Neural cell (in vitro differentiated cells): ENCODE data around the gene IKBKG. TPM values are rescaled to one million over a fixed set of nuclear protein-coding genes. Genes with fewer than 3 reads are reported as not detected.
"Not testable (repeated sequence)": the region's sequence is repeated elsewhere in the genome, so short reads cannot be mapped to it uniquely, and the experiment has no call there.

Experiments used
- H2AFZ ChIP-seq: fragments of 200-600, 300-800 bp; sonication (generic), shearing (Covaris generic); 2 replicates; pipeline ENCODE4 v1.6.0; 2014; ENCODE audit warnings: low read depth, mild to moderate bottlenecking, antibody characterized with exemption, low read length, moderate library complexity
- H3F3A ChIP-seq: fragments of 200-600 bp; shearing (Covaris generic); 2 replicates; pipeline ENCODE4 v1.6.1; 2016; ENCODE audit warnings: mild to moderate bottlenecking, moderate library complexity, mixed read lengths, antibody characterized with exemption, low read length; ENCODE audit not compliant: insufficient read depth, poor library complexity, severe bottlenecking
- H3K27ac ChIP-seq: fragments of 200-600, 300-800 bp; sonication (generic), shearing (Covaris generic); 2 replicates; pipeline ENCODE4 v1.5.1; 2014; ENCODE audit warnings: mild to moderate bottlenecking, low read length, moderate library complexity
- H3K27me3 ChIP-seq: fragments of 300-800, 200-600 bp; sonication (generic), shearing (Covaris generic); 2 replicates; pipeline ENCODE4 v1.6.0; 2014; ENCODE audit warnings: mild to moderate bottlenecking, low read depth, low read length, moderate library complexity; ENCODE audit not compliant: insufficient read depth
- H3K36me3 ChIP-seq: fragments of 300-800, 200-600 bp; sonication (generic), shearing (Covaris generic); 2 replicates; pipeline ENCODE4 v1.5.1; 2014; ENCODE audit warnings: mild to moderate bottlenecking, antibody characterized with exemption, low read length, moderate library complexity; ENCODE audit not compliant: insufficient read depth
- H3K4me2 ChIP-seq: fragments of 300-800, 200-600 bp; sonication (generic), shearing (Covaris generic); 2 replicates; pipeline ENCODE4 v1.6.0; 2014; ENCODE audit warnings: mild to moderate bottlenecking, low read length
- H3K4me3 ChIP-seq: fragments of 300-800, 200-600 bp; sonication (generic), shearing (Covaris generic); 2 replicates; pipeline ENCODE4 v1.5.1; 2014; ENCODE audit warnings: mild to moderate bottlenecking, low read length, moderate library complexity
- H3K79me2 ChIP-seq: fragments of 200-600 bp; shearing (Covaris generic); replicated peaks from 2 replicates; pipeline ENCODE4 v1.6.0; 2014; ENCODE audit warnings: mild to moderate bottlenecking, low read length, moderate library complexity; ENCODE audit not compliant: insufficient read depth
- H3K9ac ChIP-seq: fragments of 300-800, 200-600 bp; sonication (generic), shearing (Covaris generic); 2 replicates; pipeline ENCODE4 v1.6.1; 2016; ENCODE audit warnings: mild to moderate bottlenecking, low read length, mixed read lengths
- H3K9me2 ChIP-seq: fragments of 200-600 bp; shearing (Covaris generic); 2 replicates; pipeline ENCODE4 v1.6.1; 2016; ENCODE audit warnings: mild to moderate bottlenecking, low read length, mixed read lengths; ENCODE audit not compliant: insufficient read depth
- H3K9me3 ChIP-seq: fragments of 200-600, 300-800 bp; sonication (generic), shearing (Covaris generic); 2 replicates; pipeline ENCODE4 v1.6.1; 2016; ENCODE audit warnings: mild to moderate bottlenecking, mixed run types, low read length, moderate library complexity, mixed read lengths
- H4K20me1 ChIP-seq: fragments of 200-600 bp; shearing (Covaris generic); 2 replicates; pipeline ENCODE4 v1.6.1; 2016; ENCODE audit warnings: mild to moderate bottlenecking, mixed run types; ENCODE audit not compliant: insufficient read depth
- EP300 ChIP-seq: fragments of 450-650 bp; conservative IDR thresholded peaks from 2 replicates; pipeline ENCODE4 v1.6.1; 2014; ENCODE audit warnings: antibody characterized with exemption, mild to moderate bottlenecking, moderate library complexity; ENCODE audit not compliant: poor library complexity, severe bottlenecking
- EZH2 ChIP-seq: fragments of 200-600, 300-800 bp; shearing (Covaris generic), sonication (generic); IDR thresholded peaks from 2 replicates; pipeline ENCODE4 v1.6.1; 2014; ENCODE audit warnings: antibody characterized with exemption, low read length, borderline replicate concordance, mild to moderate bottlenecking; ENCODE audit not compliant: insufficient read depth, poor library complexity, severe bottlenecking
- MXI1 ChIP-seq: fragments of 450-650 bp; conservative IDR thresholded peaks from 2 replicates; pipeline ENCODE4 v1.6.1; 2014; ENCODE audit warnings: antibody characterized with exemption, mild to moderate bottlenecking; ENCODE audit not compliant: poor library complexity, severe bottlenecking
- POLR2AphosphoS5 ChIP-seq: IDR thresholded peaks from 2 replicates; pipeline ENCODE4 v1.6.1; 2012
- RAD21 ChIP-seq: fragments of 450-650 bp; conservative IDR thresholded peaks from 2 replicates; pipeline ENCODE4 v1.6.1; 2014; ENCODE audit warnings: antibody characterized with exemption, mild to moderate bottlenecking, moderate library complexity
- SMC3 ChIP-seq: fragments of 450-650 bp; conservative IDR thresholded peaks from 2 replicates; pipeline ENCODE4 v1.6.1; 2014; ENCODE audit warnings: antibody characterized with exemption, mild to moderate bottlenecking, moderate library complexity; ENCODE audit not compliant: poor library complexity
- TAF1 ChIP-seq: IDR thresholded peaks from 2 replicates; pipeline ENCODE4 v1.6.1; 2012; ENCODE audit warnings: low read depth
- polyA plus RNA-seq: library from polyadenylated mRNA; depleted of rRNA; stranded (reverse); fragments of >200 nt; gene quantifications from 2 replicates; pipeline ENCODE4 v1.2.3, GENCODE V29; 2014
- TF ChIP-seq, protein P1 (sequence below): fragments of 450-650 bp; IDR thresholded peaks from 2 replicates; pipeline ENCODE4 v1.5.1; 2014; ENCODE audit warnings: antibody characterized with exemption, mild to moderate bottlenecking, moderate library complexity; ENCODE audit not compliant: poor library complexity, severe bottlenecking
- TF ChIP-seq, protein P2 (sequence below): IDR thresholded peaks from 2 replicates; pipeline ENCODE4 v1.6.1; 2012; ENCODE audit warnings: borderline replicate concordance

IKBKG gene
- polyA plus RNA-seq, 1 donor from 2014 or later, result 37.7 TPM

DNA sequence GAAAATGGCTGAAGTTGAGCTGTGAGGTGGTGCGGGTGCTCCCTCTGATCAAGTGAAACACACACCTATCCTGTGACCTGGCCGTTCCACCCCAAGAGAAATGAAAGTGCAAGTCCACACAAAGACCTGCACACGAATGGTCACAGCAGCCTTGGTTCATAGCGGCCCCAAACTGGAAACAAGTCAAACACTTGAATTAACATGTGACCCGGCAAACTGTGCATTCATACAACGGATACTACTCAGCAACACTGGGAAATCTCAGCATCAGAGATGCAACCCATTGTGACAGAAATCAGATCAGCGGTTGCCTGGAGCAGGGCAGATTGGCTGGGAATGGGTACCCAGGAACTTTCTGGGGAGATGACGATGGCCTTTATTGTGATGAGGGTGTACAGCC is 8.3 kb upstream of the IKBKG start:
- no peaks in the 10 kb centered on the region for H3K9me3 ChIP-seq
- no peaks in the 10 kb centered on the region for H3F3A ChIP-seq
- H3K27me3 ChIP-seq, result no peaks in the 10 kb centered on the region
- no peaks in the 10 kb centered on the region for H3K79me2 ChIP-seq
- no peak overlapping the region for H3K9ac ChIP-seq
- no peaks in the 10 kb centered on the region for H4K20me1 ChIP-seq
- TF ChIP-seq SMC3 (no peak), RAD21 (no peak)
- H2AFZ ChIP-seq, result no peak overlapping the region
- H3K9me2 ChIP-seq, result no peaks in the 10 kb centered on the region
- no peaks in the 10 kb centered on the region for H3K36me3 ChIP-seq
- no peak overlapping the region for H3K4me2 ChIP-seq
- H3K4me3 ChIP-seq, result no peak overlapping the region
- H3K27ac ChIP-seq, result no peak overlapping the region

DNA sequence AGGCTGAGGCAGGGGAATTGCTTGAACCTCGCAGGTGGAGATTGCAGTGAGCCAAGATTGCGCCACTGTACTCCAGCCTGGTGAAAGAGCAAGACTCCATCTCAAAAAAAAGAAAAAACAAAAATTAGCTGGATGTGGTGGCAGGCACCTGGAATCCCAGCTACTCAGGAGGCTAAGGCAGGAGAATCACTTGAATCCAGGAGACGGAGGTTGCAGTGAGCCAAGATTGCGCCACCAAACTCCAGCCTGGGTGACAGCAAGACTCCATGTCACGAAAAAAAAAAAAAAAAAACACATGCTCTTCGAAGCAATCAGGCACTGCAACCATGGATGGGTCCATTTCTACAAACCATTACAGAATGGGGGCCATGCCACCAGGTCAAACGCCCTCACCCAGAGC is 7.1 kb upstream of the IKBKG start:
- not testable (repeated sequence) for H3K36me3 ChIP-seq

DNA sequence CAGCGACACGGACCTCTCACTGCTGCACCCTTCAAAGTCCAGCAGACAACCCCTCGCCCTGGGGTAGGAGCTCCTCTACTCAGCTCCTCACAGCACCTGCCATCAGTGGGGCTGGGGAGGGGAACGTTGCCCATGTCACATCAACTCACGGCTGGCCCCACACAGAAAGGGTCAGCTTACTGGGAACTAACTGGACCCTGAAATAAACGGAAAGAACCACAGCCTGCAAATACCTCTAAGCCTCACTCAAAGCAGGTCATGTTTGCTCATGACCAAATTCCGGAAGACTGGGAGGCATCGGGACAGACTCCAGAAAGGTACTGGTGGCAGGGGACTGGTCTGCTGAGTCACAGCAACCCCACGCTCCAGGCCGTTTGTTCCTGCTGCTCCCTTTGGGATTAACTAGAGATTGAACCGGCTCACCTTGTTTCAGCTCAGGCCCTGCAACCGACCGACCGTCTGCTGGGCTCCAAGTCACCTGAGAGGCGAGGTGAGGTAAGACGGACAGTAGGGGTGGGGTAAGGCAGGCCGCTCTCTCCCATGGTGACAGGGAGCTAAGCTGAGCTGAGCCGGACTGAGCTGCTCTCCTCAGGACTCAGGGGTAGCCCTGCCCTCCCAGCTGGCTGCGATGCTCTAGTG is 6.4 kb upstream of the IKBKG start:
- Histone ChIP-seq H3K9me3 (no peaks in the 10 kb centered on the region), H3K4me2 (no peak overlapping the region), H3K36me3 (no peaks in the 10 kb centered on the region), H3K27me3 (no peaks in the 10 kb centered on the region), H3K9me2 (no peaks in the 10 kb centered on the region), H3K9ac (no peak overlapping the region), H2AFZ (no peak overlapping the region), H4K20me1 (no peaks in the 10 kb centered on the region), H3K4me3 (no peak overlapping the region), H3F3A (no peaks in the 10 kb centered on the region), H3K27ac (no peak overlapping the region), H3K79me2 (no peaks in the 10 kb centered on the region)
- TF ChIP-seq SMC3, result no peak
- TF ChIP-seq, protein P1, sequence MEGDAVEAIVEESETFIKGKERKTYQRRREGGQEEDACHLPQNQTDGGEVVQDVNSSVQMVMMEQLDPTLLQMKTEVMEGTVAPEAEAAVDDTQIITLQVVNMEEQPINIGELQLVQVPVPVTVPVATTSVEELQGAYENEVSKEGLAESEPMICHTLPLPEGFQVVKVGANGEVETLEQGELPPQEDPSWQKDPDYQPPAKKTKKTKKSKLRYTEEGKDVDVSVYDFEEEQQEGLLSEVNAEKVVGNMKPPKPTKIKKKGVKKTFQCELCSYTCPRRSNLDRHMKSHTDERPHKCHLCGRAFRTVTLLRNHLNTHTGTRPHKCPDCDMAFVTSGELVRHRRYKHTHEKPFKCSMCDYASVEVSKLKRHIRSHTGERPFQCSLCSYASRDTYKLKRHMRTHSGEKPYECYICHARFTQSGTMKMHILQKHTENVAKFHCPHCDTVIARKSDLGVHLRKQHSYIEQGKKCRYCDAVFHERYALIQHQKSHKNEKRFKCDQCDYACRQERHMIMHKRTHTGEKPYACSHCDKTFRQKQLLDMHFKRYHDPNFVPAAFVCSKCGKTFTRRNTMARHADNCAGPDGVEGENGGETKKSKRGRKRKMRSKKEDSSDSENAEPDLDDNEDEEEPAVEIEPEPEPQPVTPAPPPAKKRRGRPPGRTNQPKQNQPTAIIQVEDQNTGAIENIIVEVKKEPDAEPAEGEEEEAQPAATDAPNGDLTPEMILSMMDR, result no peak
- TF ChIP-seq, protein P2, sequence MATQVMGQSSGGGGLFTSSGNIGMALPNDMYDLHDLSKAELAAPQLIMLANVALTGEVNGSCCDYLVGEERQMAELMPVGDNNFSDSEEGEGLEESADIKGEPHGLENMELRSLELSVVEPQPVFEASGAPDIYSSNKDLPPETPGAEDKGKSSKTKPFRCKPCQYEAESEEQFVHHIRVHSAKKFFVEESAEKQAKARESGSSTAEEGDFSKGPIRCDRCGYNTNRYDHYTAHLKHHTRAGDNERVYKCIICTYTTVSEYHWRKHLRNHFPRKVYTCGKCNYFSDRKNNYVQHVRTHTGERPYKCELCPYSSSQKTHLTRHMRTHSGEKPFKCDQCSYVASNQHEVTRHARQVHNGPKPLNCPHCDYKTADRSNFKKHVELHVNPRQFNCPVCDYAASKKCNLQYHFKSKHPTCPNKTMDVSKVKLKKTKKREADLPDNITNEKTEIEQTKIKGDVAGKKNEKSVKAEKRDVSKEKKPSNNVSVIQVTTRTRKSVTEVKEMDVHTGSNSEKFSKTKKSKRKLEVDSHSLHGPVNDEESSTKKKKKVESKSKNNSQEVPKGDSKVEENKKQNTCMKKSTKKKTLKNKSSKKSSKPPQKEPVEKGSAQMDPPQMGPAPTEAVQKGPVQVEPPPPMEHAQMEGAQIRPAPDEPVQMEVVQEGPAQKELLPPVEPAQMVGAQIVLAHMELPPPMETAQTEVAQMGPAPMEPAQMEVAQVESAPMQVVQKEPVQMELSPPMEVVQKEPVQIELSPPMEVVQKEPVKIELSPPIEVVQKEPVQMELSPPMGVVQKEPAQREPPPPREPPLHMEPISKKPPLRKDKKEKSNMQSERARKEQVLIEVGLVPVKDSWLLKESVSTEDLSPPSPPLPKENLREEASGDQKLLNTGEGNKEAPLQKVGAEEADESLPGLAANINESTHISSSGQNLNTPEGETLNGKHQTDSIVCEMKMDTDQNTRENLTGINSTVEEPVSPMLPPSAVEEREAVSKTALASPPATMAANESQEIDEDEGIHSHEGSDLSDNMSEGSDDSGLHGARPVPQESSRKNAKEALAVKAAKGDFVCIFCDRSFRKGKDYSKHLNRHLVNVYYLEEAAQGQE, result no peak
- no peak for TF ChIP-seq POLR2AphosphoS5
- no peak for TF ChIP-seq MXI1
- TF ChIP-seq EP300, result no peak
- TF ChIP-seq EZH2, result no peak
- no peak for TF ChIP-seq TAF1
- TF ChIP-seq RAD21, result no peak

More for the DNA sequence above, 7.1 kb upstream of the IKBKG start:
- not testable (repeated sequence) for H3K27me3 ChIP-seq, H3K9me2 ChIP-seq, H3K9me3 ChIP-seq, H2AFZ ChIP-seq, H3F3A ChIP-seq, H3K4me3 ChIP-seq, H3K4me2 ChIP-seq, H3K27ac ChIP-seq, H4K20me1 ChIP-seq, H3K79me2 ChIP-seq, H3K9ac ChIP-seq
